ENCODE measurements around the gene LRTM2.

The LRTM2 gene

GRCh38 chr12:1827826-1828805, 7.8 kb downstream of the LRTM2 start:
- DNase-seq (ENCODE audit: insufficient read length, low spot score), result no peak
- FAIRE-seq, result no peak
- TF ChIP-seq SPI1 (IDR thresholded peaks at IDR 0.05; ENCODE audit: low read depth, low read length), result no peak
- TF ChIP-seq POLR2A (IDR thresholded peaks at IDR 0.05; ENCODE audit: low read depth, low read length), result no peak
- TF ChIP-seq TAF1 (IDR thresholded peaks at IDR 0.05; ENCODE audit: low read depth, low read length), result no peak
- no peak for TF ChIP-seq POU2F2 (IDR thresholded peaks at IDR 0.05; ENCODE audit: low read depth, low read length)
- no peak for TF ChIP-seq POLR2AphosphoS5 (IDR thresholded peaks at IDR 0.05; ENCODE audit: low read depth, low read length)
- no peak for TF ChIP-seq PAX5 (IDR thresholded peaks at IDR 0.05; ENCODE audit: insufficient read depth, low read length, severe bottlenecking)

GRCh38 chr12:1828856-1829255, 8.5 kb downstream of the LRTM2 start:
- DNase-seq (ENCODE audit: insufficient read length, low spot score) (no peak), FAIRE-seq (no peak)
- TF ChIP-seq POLR2A (IDR thresholded peaks at IDR 0.05; ENCODE audit: low read depth, low read length) (no peak), TAF1 (IDR thresholded peaks at IDR 0.05; ENCODE audit: low read depth, low read length) (no peak), POU2F2 (IDR thresholded peaks at IDR 0.05; ENCODE audit: low read depth, low read length) (no peak)

- TF ChIP-seq POU2F2 (IDR thresholded peaks at IDR 0.05; ENCODE audit: low read depth, low read length) (no peak), PAX5 (IDR thresholded peaks at IDR 0.05; ENCODE audit: insufficient read depth, low read length, severe bottlenecking) (no peak), POLR2A (IDR thresholded peaks at IDR 0.05; ENCODE audit: low read depth, low read length) (no peak), POLR2AphosphoS5 (IDR thresholded peaks at IDR 0.05; ENCODE audit: low read depth, low read length) (no peak), TAF1 (IDR thresholded peaks at IDR 0.05; ENCODE audit: low read depth, low read length) (no peak), SPI1 (IDR thresholded peaks at IDR 0.05; ENCODE audit: low read depth, low read length) (no peak)
- no peak for FAIRE-seq
- DNase-seq (ENCODE audit: insufficient read length, low spot score), result no peak
Observed at GRCh38 chr12:1829306-1829900, 9.0 kb downstream of the LRTM2 start.

GRCh38 chr12:1830401-1830845, 10.1 kb downstream of the LRTM2 start:
- DNase-seq (ENCODE audit: insufficient read length, low spot score) (no peak), FAIRE-seq (no peak)
- TF ChIP-seq SPI1 (IDR thresholded peaks at IDR 0.05; ENCODE audit: low read depth, low read length) (no peak), TAF1 (IDR thresholded peaks at IDR 0.05; ENCODE audit: low read depth, low read length) (no peak), POU2F2 (IDR thresholded peaks at IDR 0.05; ENCODE audit: low read depth, low read length) (no peak), PAX5 (IDR thresholded peaks at IDR 0.05; ENCODE audit: insufficient read depth, low read length, severe bottlenecking) (no peak), POLR2AphosphoS5 (IDR thresholded peaks at IDR 0.05; ENCODE audit: low read depth, low read length) (no peak), POLR2A (IDR thresholded peaks at IDR 0.05; ENCODE audit: low read depth, low read length) (no peak)

GRCh38 chr12:1830981-1831963, 10.9 kb downstream of the LRTM2 start:
- peak; percentile 52 for DNase-seq (ENCODE audit: insufficient read length, low spot score)
- TF ChIP-seq TAF1 (IDR thresholded peaks at IDR 0.05; ENCODE audit: low read depth, low read length), result no peak
- TF ChIP-seq POU2F2 (IDR thresholded peaks at IDR 0.05; ENCODE audit: low read depth, low read length), result no peak
- no peak for TF ChIP-seq POLR2AphosphoS5 (IDR thresholded peaks at IDR 0.05; ENCODE audit: low read depth, low read length)
- TF ChIP-seq PAX5 (IDR thresholded peaks at IDR 0.05; ENCODE audit: insufficient read depth, low read length, severe bottlenecking), result no peak
- TF ChIP-seq POLR2A (IDR thresholded peaks at IDR 0.05; ENCODE audit: low read depth, low read length), result no peak
- no peak for TF ChIP-seq SPI1 (IDR thresholded peaks at IDR 0.05; ENCODE audit: low read depth, low read length)
- no peak for FAIRE-seq

- FAIRE-seq (no peak), DNase-seq (ENCODE audit: insufficient read length, low spot score) (no peak)
- TF ChIP-seq TAF1 (IDR thresholded peaks at IDR 0.05; ENCODE audit: low read depth, low read length) (no peak), PAX5 (IDR thresholded peaks at IDR 0.05; ENCODE audit: insufficient read depth, low read length, severe bottlenecking) (no peak), POLR2AphosphoS5 (IDR thresholded peaks at IDR 0.05; ENCODE audit: low read depth, low read length) (no peak), SPI1 (IDR thresholded peaks at IDR 0.05; ENCODE audit: low read depth, low read length) (no peak), POLR2A (IDR thresholded peaks at IDR 0.05; ENCODE audit: low read depth, low read length) (no peak), POU2F2 (IDR thresholded peaks at IDR 0.05; ENCODE audit: low read depth, low read length) (no peak)
Observed at GRCh38 chr12:1832801-1833595, 12.6 kb downstream of the LRTM2 start.

GRCh38 chr12:1833596-1834028, 13.2 kb downstream of the LRTM2 start:
- FAIRE-seq (no peak), DNase-seq (ENCODE audit: insufficient read length, low spot score) (no peak)
- TF ChIP-seq POU2F2 (IDR thresholded peaks at IDR 0.05; ENCODE audit: low read depth, low read length), result no peak
- TF ChIP-seq POLR2AphosphoS5 (IDR thresholded peaks at IDR 0.05; ENCODE audit: low read depth, low read length), result no peak
- no peak for TF ChIP-seq POLR2A (IDR thresholded peaks at IDR 0.05; ENCODE audit: low read depth, low read length)
- no peak for TF ChIP-seq TAF1 (IDR thresholded peaks at IDR 0.05; ENCODE audit: low read depth, low read length)
- TF ChIP-seq PAX5 (IDR thresholded peaks at IDR 0.05; ENCODE audit: insufficient read depth, low read length, severe bottlenecking), result no peak
- no peak for TF ChIP-seq SPI1 (IDR thresholded peaks at IDR 0.05; ENCODE audit: low read depth, low read length)
